Lung (tissue), 14 donors: ENCODE data around the gene GRAP. TPM values are rescaled to one million over a fixed set of nuclear protein-coding genes. Genes with fewer than 3 reads are reported as not detected.
"Not testable (repeated sequence)": the region's sequence is repeated elsewhere in the genome, so short reads cannot be mapped to it uniquely, and the experiment has no call there.

Experiments
- ATAC-seq: fragments of 200-7000 bp; cut with Tn5 transposase; one replicate; pipeline ENCODE4 v1.9.1; 2020; ENCODE audit warnings: moderate number of reproducible peaks; ENCODE audit not compliant: insufficient read depth, low FRiP score
- DNase-seq, 3 donors: peaks; one replicate each; pipeline ENCODE4 v3.0.0-alpha.2; 2013 to 2017
- H3K27ac ChIP-seq, 2 donors: one replicate each; pipeline ENCODE4 v1.5.1; 2013; ENCODE audit warnings: mild to moderate bottlenecking in 2 of 2, moderate library complexity in 2 of 2, control low read depth in 1 of 2, inconsistent platforms in 1 of 2, low read depth in 1 of 2, low read length in 1 of 2
- H3K27me3 ChIP-seq, 3 donors: one replicate each; pipeline ENCODE4 v1.5.1; 2013; ENCODE audit warnings: low read length in 2 of 3; ENCODE audit not compliant: control insufficient read depth in 3 of 3, insufficient read depth in 3 of 3
- H3K36me3 ChIP-seq, 4 donors: one replicate each; pipeline ENCODE4 v1.5.1; 2013; ENCODE audit warnings: low read length in 4 of 4, mild to moderate bottlenecking in 1 of 4, moderate library complexity in 1 of 4; ENCODE audit not compliant: control insufficient read depth in 4 of 4, insufficient read depth in 4 of 4
- H3K4me1 ChIP-seq, 5 donors: one replicate each; pipeline ENCODE4 v1.5.1; 2013; ENCODE audit warnings: low read length in 5 of 5, mild to moderate bottlenecking in 2 of 5, moderate library complexity in 1 of 5; ENCODE audit not compliant: control insufficient read depth in 5 of 5, insufficient read depth in 5 of 5
- H3K4me3 ChIP-seq: one replicate; pipeline ENCODE4 v1.5.1; 2013; ENCODE audit warnings: mild to moderate bottlenecking, control low read depth, moderate library complexity
- H3K9ac ChIP-seq, 2 donors: one replicate each; pipeline ENCODE4 v1.5.1; 2013; ENCODE audit warnings: low read length in 2 of 2, control low read depth in 1 of 2; ENCODE audit not compliant: insufficient read depth in 1 of 2
- H3K9me3 ChIP-seq, 4 donors: one replicate each; pipeline ENCODE4 v1.5.1; 2013; ENCODE audit warnings: low read length in 3 of 4, mild to moderate bottlenecking in 1 of 4, moderate library complexity in 1 of 4; ENCODE audit not compliant: control insufficient read depth in 4 of 4, insufficient read depth in 3 of 4
- WGBS, 2 donors: extraction: QIAGEN DNeasy Blood & Tissue Kit; methylation state at CpG; one replicate each; pipeline ENCODE4 v1.1.7; 2013; 5-methylcytosine and 5-hydroxymethylcytosine counted together
- long read RNA-seq, 5 donors: transcript quantifications; one replicate each; lab custom pipeline, GENCODE V29; 2026
- polyA plus RNA-seq, 2 donors: library from polyadenylated mRNA; stranded (reverse); fragments of 200-250 nt; gene quantifications; one replicate each; pipeline ENCODE4 v1.2.1, GENCODE V29; 2013
- total RNA-seq, 2 donors: library from RNA; depleted of rRNA in 1 of 2; stranded (reverse); fragments of >200 nt in 1 of 2; gene quantifications; one replicate each; pipeline ENCODE4 v1.2.1, GENCODE V29; 2014 to 2021
- donor health status: Bipolar disorder and iron deficiency.
- donor health status: healthy.
- donor health status: DM: yes; HTN: yes; CAD: no.

Gene GRAP
- total RNA-seq: 10 to 100 TPM in 1 of 2 donors, 1 to 10 TPM in 1; 6.7 to 11.1 TPM
- 10 to 100 TPM in 1 of 2 donors, 1 to 10 TPM in 1; 8.6 to 14.3 TPM for polyA plus RNA-seq
- long read RNA-seq, donor 1, transcript GRAP-201 (5 exons, 2,651 nt): major isoform, 9 of 10 reads
- long read RNA-seq, donor 1, partial matches to known transcripts: 0 of 10 reads
- long read RNA-seq, donor 1, other reads (novel, unspliced or antisense): 0 of 10 reads
- long read RNA-seq, donor 2, partial matches to known transcripts: 0 of 4 reads
- long read RNA-seq, donor 2, other reads (novel, unspliced or antisense): 0 of 4 reads
- long read RNA-seq, donor 3, transcript GRAP-201 (5 exons, 2,651 nt): major isoform, 6 of 7 reads
- long read RNA-seq, donor 3, partial matches to known transcripts: 0 of 7 reads
- long read RNA-seq, donor 3, other reads (novel, unspliced or antisense): 0 of 7 reads
- long read RNA-seq, donor 4: 0 reads
- long read RNA-seq, donor 5, transcript GRAP-201 (5 exons, 2,651 nt): major isoform, 7 of 8 reads
- long read RNA-seq, donor 5, partial matches to known transcripts: 0 of 8 reads
- long read RNA-seq, donor 5, other reads (novel, unspliced or antisense): 0 of 8 reads

DNA sequence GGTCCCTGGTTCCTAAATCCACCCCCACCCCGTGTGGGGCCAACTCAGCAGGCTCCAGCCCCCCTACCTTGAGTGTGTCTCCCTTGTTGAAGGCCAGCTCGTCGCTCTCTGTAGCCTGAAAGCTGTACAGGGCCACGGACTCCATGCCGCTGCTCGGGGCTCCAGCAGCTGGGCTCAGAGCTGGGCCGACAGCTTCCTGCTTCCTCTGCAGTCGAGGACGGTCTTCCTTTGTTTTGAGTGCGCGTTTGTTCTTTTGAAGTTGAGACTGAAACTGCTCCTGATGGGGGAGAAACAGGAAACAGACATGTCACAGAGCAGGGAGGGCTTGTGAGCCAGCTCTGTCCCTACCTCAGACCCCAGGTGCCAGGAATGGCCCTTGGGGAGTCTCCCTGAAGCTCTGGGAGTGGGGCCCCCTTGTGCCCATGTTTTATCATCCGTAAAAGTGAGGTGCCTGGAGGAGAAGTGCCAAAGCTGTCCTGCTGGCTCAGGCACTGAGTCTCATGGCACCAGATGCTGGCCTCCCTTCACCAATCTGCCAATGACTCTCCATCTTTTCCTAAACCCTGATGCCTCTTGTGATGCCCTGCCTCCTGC is at the start of gene GRAP:
Gene GRAP (minus strand): TSS at position 176 of the 594 bp plus-strand sequence. CDS start 31 bp downstream, at position 145.
- not testable (repeated sequence) for DNase-seq, H3K27ac ChIP-seq, H3K36me3 ChIP-seq, H3K4me1 ChIP-seq, H3K4me3 ChIP-seq, H3K27me3 ChIP-seq, H3K9me3 ChIP-seq, H3K9ac ChIP-seq
- WGBS, 2 donors: no CpG with 5 or more reads among the region's 12 CpGs
- peak; percentile 43 for ATAC-seq

DNA sequence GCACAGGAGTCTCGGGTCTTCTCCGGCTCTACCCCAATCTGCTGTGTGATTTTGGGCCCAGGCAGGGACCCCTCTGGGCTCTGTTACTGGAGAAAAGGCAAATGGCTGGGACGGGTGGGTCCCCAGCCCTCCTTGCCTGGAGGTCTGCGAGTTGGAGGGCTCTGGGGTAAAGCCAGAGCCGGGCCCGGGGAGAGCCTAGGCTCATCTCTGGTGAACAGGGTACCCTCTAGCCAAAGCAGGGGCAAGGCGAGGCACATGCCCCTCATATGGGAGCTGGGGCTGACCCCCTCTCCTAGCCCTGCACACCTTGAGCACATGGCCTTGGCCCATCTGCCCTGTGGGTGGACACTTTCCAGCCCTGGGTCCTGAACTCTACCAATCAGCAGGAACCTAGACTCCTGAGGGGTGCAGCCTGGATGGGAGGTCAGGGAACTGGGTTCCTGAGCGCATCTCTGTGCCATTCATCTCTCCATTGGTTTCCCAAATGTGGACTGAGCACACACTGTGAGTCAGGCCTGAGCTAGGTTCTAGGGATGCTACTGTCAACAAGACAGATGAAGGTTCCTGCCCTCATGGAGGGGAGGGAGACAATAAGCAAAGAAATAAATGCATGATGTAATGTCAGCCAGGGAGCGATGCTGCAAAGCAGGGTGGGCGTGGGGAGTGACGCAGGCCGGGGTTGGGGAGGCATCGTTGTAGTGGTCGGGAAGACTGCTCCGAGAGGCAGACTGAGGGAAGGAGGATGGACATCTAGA is 47.1 kb upstream of the GRAP start:
- not testable (repeated sequence) for H3K4me1 ChIP-seq, H3K27ac ChIP-seq, H3K27me3 ChIP-seq, H3K4me3 ChIP-seq, H3K9me3 ChIP-seq, DNase-seq, H3K36me3 ChIP-seq, ATAC-seq, H3K9ac ChIP-seq
- WGBS, 2 donors: 88 to 93% methylated on average over 4 to 7 of the region's 15 CpGs

DNA sequence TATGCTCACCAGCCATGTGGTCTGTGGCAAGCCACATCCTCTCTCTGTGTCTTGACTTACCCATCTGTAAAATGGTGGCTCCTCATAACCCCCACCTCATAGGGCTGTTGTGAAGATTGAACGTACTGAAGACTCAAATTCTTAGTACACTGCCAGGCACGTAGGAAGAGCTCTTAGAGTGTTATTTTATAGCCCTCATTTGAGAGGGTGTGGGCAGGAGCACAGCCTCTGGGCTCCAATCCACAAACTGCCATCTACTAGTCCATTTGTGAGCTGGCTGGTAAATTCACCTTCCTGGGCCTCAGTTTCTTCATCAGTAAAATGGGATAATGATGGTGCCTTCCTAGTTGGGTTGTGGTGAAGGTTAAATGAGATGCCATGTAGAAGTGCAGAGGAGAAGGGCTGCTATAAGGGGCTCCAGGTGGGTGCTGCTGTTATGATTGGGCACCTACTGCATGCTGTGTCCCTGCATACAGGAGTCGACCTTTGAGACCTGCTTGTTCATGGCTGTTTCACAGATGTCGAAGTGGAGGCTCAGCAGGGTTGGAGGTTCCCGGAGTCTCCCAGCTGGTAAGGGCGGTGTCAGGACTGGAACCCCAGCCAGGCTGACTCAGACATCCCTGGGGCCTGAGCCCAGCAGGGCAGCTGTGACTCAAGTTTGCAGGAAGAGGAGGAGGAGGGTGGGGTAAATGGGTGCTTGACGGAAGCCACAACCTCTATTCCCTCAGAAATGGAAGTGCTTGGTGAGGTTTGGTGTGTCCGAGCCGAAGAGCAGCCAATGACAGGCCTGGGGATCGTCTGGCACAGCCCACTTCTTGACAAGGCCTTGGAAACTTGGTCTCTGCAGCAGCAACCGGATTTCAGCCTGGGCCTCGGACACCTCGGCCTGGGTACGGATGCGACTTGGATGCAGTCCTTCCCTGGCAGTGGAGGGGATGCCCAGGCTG is 46.3 kb upstream of the GRAP start:
- ATAC-seq, H3K27ac ChIP-seq, H3K9ac ChIP-seq, H3K36me3 ChIP-seq, H3K9me3 ChIP-seq, H3K27me3 ChIP-seq, H3K4me3 ChIP-seq, DNase-seq, H3K4me1 ChIP-seq: not testable (repeated sequence)
- 81 to 82% methylated on average over 9 to 10 of the region's 15 CpGs for WGBS, 2 donors

DNA sequence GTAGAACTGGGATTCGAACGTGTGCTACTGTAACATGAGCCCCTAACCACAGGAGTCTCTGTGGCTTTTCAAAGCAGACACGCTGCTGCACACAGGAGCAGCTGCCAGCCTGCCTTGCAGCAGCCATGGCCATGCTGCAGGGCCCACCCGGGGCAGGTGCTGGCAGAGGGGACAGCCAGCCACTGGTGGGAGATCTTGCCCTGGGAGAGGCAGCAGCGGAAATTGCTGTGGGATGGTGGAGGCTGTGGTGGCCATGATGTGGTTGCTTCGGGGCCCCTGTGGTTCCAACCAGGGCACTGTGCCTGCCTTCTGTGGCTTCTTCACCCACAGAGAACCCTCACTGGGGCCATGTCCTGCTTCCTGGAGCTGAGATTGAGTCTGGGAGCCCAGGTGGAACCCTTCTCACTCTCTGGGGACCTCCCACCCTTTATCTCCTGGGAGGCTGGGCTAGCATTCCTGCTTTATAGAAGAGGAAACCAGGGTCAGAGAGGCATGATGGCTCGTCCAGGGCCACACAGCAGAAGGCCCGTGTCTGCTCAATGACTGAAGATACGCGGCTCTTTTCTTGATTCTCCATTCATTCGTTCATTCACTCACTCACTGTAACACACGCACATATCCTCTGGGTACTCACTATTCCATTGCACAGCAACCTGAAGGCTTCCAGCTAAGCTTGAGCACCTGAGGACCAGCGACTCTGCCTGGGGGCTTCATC is 43.5 kb upstream of the GRAP start:
- not testable (repeated sequence) for H3K4me3 ChIP-seq, H3K27ac ChIP-seq, H3K36me3 ChIP-seq, H3K9me3 ChIP-seq, H3K4me1 ChIP-seq, H3K27me3 ChIP-seq, DNase-seq, ATAC-seq, H3K9ac ChIP-seq
- WGBS, 2 donors: no CpG with 5 or more reads among the region's 13 CpGs

DNA sequence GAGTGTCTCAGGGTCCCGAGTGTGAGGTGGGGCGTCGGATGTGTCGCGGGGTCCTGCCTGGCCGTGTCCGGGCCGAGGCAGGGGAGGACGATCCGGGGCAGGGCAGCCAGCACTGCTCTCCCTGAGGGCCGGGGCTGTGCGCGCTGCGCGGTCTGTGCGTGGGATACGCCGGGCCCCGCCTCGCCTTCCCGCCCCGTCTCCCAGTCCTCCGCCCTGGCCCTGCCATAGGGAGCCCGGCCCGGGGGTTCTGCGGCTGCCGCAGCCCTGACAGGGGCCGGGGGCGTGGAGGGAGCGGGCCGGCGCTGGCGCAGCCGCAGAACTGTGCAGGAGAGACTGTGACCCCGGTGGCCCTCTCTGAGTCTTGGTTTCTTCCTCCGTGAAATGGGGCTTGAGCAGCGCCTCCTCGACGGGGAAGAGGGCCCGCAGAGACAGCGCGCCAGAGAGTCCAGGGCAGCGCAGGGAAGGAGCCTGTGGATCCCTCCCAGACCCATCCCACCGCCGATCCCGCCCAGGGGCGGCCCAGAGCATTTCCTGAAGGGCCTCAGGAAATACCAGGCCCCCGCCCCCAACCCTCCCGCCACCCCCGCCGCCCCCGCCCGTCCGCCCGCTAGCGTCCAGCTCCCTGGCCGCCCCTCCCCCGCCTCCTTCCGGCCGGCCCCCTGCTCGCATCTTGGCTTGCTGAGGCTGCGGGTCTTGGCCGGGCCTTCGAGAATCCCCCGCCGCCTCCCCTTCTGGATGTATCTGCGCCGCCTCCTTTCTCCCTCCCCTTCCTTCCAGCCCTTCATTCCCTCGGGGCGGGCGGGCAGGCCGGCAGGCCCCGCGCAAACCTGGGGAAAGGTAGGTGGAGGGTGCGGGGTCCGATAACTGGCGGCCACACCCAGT is 42.3 kb upstream of the GRAP start:
- H3K9ac ChIP-seq, H3K9me3 ChIP-seq, H3K4me1 ChIP-seq, H3K4me3 ChIP-seq, DNase-seq, H3K27ac ChIP-seq, H3K36me3 ChIP-seq, H3K27me3 ChIP-seq: not testable (repeated sequence)
- peak; percentile 84 for ATAC-seq
- WGBS, 2 donors: 1% methylated on average over 12 of the region's 77 CpGs; no CpG with 5 or more reads in 1 of the 2 donors

DNA sequence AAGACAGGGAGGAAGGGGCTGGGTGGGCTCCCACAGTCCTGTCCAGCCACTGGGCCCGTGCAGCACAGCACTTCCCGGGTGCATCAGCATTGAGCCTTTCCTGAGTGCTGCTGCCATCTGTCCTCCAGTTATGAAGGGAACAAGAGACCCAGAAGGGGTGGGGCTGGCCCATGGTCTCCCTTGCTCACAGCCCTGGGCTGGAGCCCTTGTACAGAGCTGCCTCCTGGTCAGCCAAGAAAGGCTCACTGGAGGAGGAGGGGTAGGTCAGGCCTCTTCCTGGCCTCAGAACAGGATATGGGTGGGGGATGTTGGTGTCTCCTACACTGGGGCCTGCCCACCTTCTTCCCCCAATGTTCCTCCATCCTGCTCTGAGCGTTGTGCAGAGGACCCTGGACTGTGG is 30.6 kb upstream of the GRAP start:
- H3K4me1 ChIP-seq, H3K9ac ChIP-seq, H3K27me3 ChIP-seq, H3K36me3 ChIP-seq, H3K4me3 ChIP-seq, DNase-seq, H3K9me3 ChIP-seq, H3K27ac ChIP-seq: not testable (repeated sequence)
- ATAC-seq: peak; percentile 10
- WGBS, 2 donors: no CpG with 5 or more reads among the region's 3 CpGs
